ENCODE results near the gene TSPAN17.

Gene TSPAN17

DNA sequence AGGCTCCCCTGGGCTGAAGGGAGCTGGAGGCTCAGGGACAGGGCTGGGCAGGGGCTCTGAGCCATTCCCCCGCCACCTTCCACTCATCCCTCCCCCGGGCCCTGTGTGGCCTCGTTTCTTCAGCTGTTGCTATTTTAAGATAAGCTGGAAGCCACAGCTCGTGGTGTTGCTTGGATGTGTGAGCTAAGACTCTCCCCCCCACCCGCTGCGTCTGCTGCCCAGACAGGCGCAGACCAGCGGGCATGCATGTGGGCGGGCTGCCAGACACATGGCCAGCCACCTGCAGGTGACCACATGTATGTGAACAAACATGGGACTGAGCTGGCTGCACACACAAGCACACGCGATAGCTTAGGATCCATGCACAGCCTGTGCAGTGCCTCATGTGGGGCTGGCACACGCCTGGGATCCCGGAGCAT, 25.6 kb upstream of the TSPAN17 start:
- DNase-seq: no peak

GRCh38 chr5:176624142-176624541, 23.1 kb upstream of the TSPAN17 start:
- no peak for DNase-seq

- no peak for DNase-seq
These were observed 22.3 kb upstream of the TSPAN17 start for GRCh38 chr5:176624938-176625337.

DNA sequence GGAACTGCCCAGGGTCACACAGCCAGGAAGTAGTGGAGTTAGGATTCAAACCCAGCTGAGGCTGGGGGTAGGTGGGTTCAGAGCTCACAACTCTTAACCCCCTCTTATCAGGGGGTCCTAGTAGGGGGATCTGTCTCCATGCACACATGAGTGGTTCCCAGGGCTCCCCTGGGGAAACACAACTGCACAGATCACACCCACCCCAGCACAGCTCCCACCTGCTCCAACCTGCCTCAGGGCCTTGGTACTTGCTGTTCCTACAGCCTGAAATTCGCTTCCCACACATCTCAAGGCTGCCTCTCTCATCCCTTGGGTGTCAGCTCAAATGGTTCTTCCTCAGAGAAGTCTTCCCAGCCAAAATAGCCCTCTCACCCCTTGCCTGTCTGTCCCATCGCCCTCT, 21.8 kb upstream of the TSPAN17 start:
- DNase-seq: no peak

DNA sequence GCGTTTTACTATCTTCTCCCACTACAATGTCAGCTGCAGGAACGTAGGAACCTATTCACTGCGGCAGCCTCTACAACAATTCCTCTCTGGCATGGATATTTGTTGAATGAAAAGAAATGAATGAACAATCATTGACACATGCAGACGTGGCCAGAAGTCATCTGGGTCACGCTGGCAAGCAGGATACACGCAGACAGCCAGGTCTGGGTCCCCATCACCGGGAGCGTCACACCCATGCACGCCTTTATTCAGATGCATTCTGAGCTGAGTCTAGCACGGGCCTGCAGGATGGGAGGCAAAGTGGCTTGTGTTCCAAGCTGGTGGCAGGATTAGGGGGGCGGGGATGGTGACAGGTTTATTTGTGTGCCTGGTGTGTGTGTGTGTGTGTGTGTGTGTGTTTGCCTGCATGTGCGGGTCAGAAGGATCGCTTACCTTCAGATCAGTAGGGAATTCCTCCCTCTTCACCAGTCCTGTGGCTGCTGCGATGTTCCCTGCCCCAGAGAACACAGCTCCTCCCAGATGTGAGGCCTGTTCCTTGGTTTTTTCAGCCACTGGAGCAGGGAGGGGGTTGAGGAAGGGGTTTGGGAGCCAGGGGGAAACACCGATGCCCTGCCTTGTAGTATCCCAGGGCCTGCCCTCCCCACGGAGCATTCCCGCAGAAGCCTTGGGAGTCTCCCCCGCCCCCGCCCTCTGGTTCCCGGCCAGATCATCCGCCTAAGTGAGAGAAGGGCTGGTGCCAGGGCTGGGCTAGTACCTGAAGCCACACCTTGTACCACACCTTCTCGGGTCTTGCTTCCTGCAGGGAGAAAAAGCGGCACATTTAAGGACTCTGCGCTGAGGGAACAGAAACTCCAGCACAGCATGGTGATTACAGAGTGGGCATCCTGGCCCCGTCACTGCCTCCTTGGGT, 21.1 kb upstream of the TSPAN17 start:
- no peak for DNase-seq

DNA sequence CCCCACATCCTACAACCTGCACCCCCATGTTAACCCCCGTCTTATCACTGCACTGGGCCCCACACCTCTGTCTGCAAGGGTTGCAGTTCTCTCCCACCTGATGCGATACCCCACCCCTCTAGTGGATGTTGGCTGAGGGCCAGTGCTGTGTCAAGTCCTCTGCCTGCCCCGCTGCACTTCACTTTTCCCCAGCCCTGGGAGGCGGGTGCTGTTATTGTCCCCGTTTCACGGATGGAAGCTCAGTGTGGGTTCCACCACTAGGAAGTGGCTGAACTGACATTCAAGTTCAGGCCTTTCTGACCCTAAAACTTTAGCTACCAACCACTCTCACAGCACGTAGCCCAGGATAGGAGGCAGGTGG, 20.4 kb upstream of the TSPAN17 start:
- no peak for DNase-seq

DNA sequence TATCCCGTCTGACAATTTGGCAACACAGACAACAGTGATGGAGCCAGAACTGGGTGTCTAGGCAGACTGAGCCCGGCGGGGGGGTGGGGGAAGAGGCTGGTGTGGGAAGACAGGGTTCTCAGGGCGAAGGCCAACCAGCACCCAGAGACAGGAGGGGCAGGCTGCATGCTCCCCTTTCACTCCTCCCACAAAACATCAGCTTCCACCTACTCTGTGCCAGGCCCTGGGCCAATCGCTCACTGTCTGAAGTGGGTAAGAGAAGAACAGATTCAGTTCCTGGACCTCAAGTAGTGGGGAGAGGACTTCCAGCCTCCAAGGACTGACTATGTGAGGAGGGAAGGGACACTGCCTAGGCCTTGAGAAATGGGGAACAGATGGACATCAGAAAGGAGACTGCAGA, 19.7 kb upstream of the TSPAN17 start:
- DNase-seq: no peak

GRCh38 chr5:176628406-176629228, 18.7 kb upstream of the TSPAN17 start:
- DNase-seq: no peak

DNA sequence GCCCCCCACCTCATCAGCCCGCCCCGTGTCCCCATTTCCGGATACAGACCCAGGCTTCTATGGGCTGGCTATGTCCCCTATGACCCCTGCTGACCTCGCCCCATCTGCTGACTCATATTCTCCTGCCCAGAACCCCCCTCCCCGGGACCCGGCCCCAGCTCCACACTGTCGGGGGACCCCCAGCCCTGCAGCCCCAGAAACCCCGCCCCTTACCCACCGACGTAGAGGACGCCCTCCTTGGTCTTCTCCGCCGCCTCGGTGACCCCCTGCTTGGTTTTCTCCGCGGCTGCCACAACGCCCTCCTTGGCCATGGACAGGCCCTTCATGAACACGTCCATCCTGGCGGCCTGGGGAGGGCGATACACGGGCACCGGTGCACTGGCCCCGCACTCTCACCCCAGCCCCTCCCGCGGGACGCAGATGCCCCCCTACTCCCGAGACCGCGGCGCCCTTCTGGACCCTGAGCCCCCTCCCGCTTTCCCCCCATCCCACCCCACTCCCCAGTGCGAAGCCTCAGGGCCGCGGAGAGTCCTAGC, 17.9 kb upstream of the TSPAN17 start:
- DNase-seq: no peak

DNA sequence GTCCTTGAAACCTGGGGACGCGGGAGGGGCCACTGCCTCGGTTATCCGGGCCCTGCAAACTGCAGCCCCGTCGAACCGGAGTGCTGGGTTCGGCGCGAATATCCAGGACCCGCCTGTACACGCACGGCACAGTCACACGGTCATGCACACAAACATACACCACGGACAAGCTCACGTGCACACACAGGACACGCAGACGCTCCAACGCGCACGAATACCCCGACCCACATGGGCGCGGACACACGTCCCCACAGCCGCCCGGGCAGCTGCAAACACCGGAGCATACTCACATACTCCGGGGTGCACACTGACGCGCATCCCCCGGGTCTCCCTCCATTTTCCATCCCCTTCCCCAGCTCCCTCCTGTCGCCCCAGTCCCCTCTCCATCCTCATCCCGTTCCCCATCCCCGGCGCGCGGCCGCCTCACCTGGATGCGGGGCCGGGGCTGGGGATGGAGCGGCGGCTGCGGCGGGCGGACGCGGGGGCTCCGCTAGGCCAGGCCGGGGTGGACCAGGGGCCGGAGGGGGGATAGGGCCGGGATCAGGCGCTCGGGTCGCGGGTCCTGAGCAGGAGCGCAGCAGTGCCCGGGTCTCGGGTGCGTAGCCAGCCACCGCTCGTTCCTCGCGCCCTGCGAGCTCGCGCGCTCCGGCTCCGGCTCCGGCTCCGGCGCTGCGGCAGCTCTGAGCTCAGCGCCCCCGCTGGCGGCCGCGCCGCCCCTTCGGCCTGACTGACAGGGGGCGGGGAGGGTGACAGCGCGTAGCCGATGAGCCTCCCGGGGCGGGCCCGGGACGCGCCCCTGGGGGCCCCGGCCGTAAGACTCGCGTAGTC, 17.2 kb upstream of the TSPAN17 start, which contains the start of the genes EIF4E1B and SNCB:
Gene EIF4E1B (plus strand): TSS at position 823 of the 828 bp plus-strand sequence. CDS start 12,113 bp downstream, outside the sequence.
Gene SNCB (minus strand): TSS at position 682 of the 828 bp plus-strand sequence. CDS start 880 bp downstream, outside the sequence.
- DNase-seq: peak; percentile 47

- DNase-seq: no peak
These were observed 16.5 kb upstream of the TSPAN17 start for GRCh38 chr5:176630681-176631222.

DNA sequence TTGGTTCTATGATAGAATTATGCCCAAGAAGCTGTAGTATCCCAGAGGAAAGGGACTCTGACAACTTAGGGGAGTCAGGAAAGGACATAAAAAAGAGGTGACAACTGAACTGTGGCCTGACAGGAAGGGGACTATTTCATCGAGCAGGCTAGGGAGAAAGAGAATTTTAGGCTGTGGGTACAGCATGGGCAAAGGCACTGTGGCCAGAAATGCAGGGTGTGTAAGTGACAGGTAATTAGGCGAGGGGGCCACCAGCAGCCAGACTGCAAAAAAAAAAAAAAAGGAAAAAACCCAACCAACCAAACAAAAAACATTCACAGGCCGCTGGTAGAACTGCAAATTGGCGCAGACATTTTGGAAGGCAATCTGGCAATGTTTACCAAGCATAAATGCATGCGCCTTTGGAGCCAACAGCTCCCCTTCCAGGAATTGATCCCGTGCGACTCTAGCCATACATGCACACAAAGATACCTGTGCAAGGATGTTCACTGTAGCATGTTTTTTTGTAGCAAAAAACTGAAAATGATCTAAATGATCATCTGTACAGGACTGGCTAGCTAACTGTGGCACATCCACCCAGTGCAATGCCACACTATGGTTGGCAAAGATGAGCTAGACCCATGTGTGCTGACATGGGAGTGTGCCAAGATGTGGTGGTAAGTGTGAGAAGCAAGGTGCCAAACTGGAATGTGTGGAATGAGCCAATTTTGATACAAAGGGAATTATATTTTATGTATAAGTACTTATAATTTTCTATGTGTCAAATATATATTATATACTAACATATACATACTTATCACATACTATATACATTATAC, 15.7 kb upstream of the TSPAN17 start:
- no peak for DNase-seq

GRCh38 chr5:176632745-176633144, 14.5 kb upstream of the TSPAN17 start:
- no peak for DNase-seq

GRCh38 chr5:176633598-176633997, 13.7 kb upstream of the TSPAN17 start:
- DNase-seq: no peak

GRCh38 chr5:176636426-176636825, 10.9 kb upstream of the TSPAN17 start:
- no peak for DNase-seq

DNA sequence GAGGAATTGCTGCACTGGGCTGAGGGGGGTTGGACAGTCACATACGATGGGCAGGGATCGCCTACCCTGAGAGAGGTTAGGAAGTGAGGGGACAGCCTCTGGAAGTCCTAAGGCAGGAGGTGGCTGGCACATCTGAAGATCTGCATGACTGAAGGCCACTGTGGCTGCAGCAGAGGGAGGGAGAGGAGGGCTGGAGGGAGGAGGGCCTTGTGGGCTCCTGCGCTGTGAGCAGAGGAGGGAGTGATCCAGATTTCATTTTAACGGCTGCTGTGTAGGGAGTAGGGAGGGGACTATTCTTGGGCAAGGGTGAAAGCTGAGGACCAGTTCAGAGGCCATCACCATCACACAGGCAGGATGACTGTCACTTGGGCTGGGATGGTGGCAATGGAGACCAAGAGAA, 9.7 kb upstream of the TSPAN17 start:
- DNase-seq: no peak

- no peak for DNase-seq
These were observed 8.8 kb upstream of the TSPAN17 start for GRCh38 chr5:176638437-176638836.

- DNase-seq: no peak
These were observed 8.1 kb upstream of the TSPAN17 start for GRCh38 chr5:176639208-176639607.

DNA sequence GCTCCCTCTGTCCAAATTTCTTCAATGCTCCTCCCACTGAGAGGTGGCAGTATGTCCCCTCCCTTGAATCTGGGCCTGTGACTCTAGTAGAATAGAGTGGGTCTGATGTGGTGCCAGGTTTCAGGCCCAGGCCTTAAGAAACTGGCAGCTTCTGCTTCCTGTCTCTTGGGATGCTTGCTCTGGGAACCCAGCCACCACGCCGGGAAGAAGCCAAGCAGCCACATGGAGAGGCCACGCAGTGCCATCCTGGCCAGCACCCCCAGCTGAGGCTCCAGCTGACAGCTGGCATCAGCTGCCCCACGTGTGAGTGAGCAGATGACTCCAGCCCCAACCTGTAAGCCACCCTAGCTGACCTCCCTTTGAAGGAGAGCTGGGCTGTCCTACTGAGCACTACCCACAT, 7.3 kb upstream of the TSPAN17 start:
- DNase-seq: no peak

GRCh38 chr5:176640616-176641015, 6.7 kb upstream of the TSPAN17 start:
- no peak for DNase-seq
